ENCODE measurements around the gene C1QTNF2. TPM values are rescaled to one million over a fixed set of nuclear protein-coding genes. Genes with fewer than 3 reads are reported as not detected.

The C1QTNF2 gene, protein sequence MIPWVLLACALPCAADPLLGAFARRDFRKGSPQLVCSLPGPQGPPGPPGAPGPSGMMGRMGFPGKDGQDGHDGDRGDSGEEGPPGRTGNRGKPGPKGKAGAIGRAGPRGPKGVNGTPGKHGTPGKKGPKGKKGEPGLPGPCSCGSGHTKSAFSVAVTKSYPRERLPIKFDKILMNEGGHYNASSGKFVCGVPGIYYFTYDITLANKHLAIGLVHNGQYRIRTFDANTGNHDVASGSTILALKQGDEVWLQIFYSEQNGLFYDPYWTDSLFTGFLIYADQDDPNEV
- total RNA-seq (not detected), total RNA-seq (0 to 0.13 (median 0) reads per million in 172 experiments)
- not detected for polyA plus RNA-seq (2013, experiment 1 of 2)
- 0.71 TPM for polyA plus RNA-seq (2013, experiment 2 of 2)

DNA sequence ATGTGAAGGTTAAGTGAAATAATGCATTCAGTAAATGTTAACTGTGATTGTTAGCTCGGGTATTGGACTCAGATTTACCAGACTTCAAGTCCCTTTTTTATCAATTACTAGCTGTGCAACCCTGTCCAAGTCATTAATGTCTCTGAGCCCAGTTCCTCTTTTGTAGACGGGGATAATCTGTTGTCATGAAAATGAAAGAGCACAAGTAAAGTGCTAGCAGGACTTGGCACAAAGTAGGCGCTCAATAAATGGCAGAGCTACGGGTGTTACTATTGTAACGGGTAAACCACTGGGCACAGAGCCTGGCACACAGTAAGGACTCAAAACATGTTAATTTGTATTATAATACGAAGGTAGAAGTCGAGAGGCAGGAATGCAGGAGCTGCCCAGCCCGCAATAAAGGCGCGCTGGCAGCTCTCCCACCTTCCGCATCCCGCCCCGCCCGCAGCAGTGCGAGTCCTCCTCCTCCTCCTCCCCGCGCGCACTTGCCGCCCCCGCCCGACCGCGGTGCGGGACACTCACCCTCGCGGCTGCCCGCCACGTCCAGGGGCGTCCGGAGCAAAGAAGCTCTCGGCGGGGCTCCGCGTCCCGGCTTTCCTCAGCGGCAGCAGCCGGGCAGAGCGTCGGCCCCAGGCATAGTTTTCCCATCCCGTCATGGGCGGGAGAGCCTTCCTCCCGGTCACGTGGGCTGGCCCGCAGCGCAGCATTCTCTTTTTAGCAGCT, at the start of gene C1QTNF2:
Gene C1QTNF2, minus strand, starts transcription at position 637 of the 723 bp plus-strand sequence. CDS start 15,615 bp downstream, outside the sequence.
- no peak within 1 kb of the TSS for H3K27ac Mint-ChIP-seq
- no peak for TF ChIP-seq CTCF (IDR thresholded peaks at IDR 0.05)
- intact Hi-C loops (cut with DNase I, micrococcal nuclease), result no loop called here
- H3K36me3 Mint-ChIP-seq (ENCODE audit: low read depth), result no peaks in the 10 kb centered on the region
- ChIA-PET CTCF (interaction anchor here (0.7 kb wide), 1 partner anchor 25 kb away, joined by 3 read pairs; no protein-coding TSS in a partner anchor), POLR2A (no interaction called here)
- H3K9me3 Mint-ChIP-seq, result no peaks in the 10 kb centered on the region
- peaks cover 14% of the 10 kb centered on the region for H3K4me1 Mint-ChIP-seq (ENCODE audit: low read depth)
- peaks cover 11% of the 10 kb centered on the region for H3K4me1 ChIP-seq (ENCODE audit: insufficient read depth, low read length)
- peaks cover 37% of the 10 kb centered on the region in 2 experiments for H3K27me3 ChIP-seq (ENCODE audit: control insufficient read depth in 1 of 2, insufficient read depth in 2 of 2, low read length in 2 of 2)
- ATAC-seq (ENCODE audit: poor library complexity), result no peak
- no peaks in the 10 kb centered on the region for H3K36me3 ChIP-seq (ENCODE audit: insufficient read depth, low read length)
- peaks cover 0 to 4% of the 10 kb centered on the region in 2 experiments for H3K9me3 ChIP-seq (ENCODE audit: control insufficient read depth in 1 of 2, insufficient read depth in 1 of 2, low read length in 2 of 2)
- peak within 1 kb of the TSS; percentile 49 for H3K4me3 Mint-ChIP-seq
- peak within 1 kb of the TSS; percentile 26 for H3K4me3 ChIP-seq (ENCODE audit: low read length)
- no peak within 1 kb of the TSS for H3K27ac ChIP-seq (ENCODE audit: low read depth in 1 of 2, low read length in 2 of 2)
- peak in 1 of 14 experiments; percentile 8 for DNase-seq
- peaks cover 85% of the 10 kb centered on the region for H3K27me3 Mint-ChIP-seq

GRCh38 chr5:160420331-160420610, 49.8 kb upstream of the C1QTNF2 start:
- H3K36me3 ChIP-seq (ENCODE audit: insufficient read depth, low read length), result peaks cover 3% of the 10 kb centered on the region
- DNase-seq (no peak), ATAC-seq (ENCODE audit: poor library complexity) (no peak)
- H3K27me3 ChIP-seq (ENCODE audit: control insufficient read depth in 1 of 2, insufficient read depth in 2 of 2, low read length in 2 of 2), result no peaks in the 10 kb centered on the region
- H3K4me1 Mint-ChIP-seq (ENCODE audit: low read depth), result peaks cover 95% of the 10 kb centered on the region
- no peak for TF ChIP-seq CTCF (IDR thresholded peaks at IDR 0.05)
- H3K9me3 Mint-ChIP-seq, result no peaks in the 10 kb centered on the region
- H3K27me3 Mint-ChIP-seq, result no peaks in the 10 kb centered on the region
- no peak overlapping the region for H3K27ac ChIP-seq (ENCODE audit: low read depth in 1 of 2, low read length in 2 of 2)
- intact Hi-C loops (cut with DNase I, micrococcal nuclease), result loop anchor here (5.0 kb wide), 3 partner anchors 47 to 298 kb away; no protein-coding TSS in a partner anchor
- H3K9me3 ChIP-seq (ENCODE audit: control insufficient read depth in 1 of 2, insufficient read depth in 1 of 2, low read length in 2 of 2), result no peaks in the 10 kb centered on the region
- H3K36me3 Mint-ChIP-seq (ENCODE audit: low read depth), result peaks cover 34% of the 10 kb centered on the region
- H3K27ac Mint-ChIP-seq, result peak overlapping the region; percentile 92
- ChIA-PET POLR2A (interaction anchor here (3.7 kb wide), 1 partner anchor 18 kb away, joined by 32 read pairs; no protein-coding TSS in a partner anchor), CTCF (interaction anchor here (8.2 kb wide), 1 partner anchor 18 kb away, joined by 114 read pairs; no protein-coding TSS in a partner anchor)
- H3K4me3 Mint-ChIP-seq, result peak overlapping the region; percentile 98
- H3K4me3 ChIP-seq (ENCODE audit: low read length), result no peak overlapping the region
- H3K4me1 ChIP-seq (ENCODE audit: insufficient read depth, low read length), result peaks cover 35% of the 10 kb centered on the region

GRCh38 chr5:160419458-160420330, 49.3 kb upstream of the C1QTNF2 start:
- no peaks in the 10 kb centered on the region for H3K9me3 Mint-ChIP-seq
- H3K27me3 Mint-ChIP-seq, result no peaks in the 10 kb centered on the region
- ChIA-PET POLR2A (interaction anchor here (0.6 to 3.7 kb wide), 11 partner anchors 11 to 410 kb away, joined by 3 to 32 read pairs (median 4); partner anchors contain the start of genes FAM200C, PWWP2A and TTC1), CTCF (interaction anchor here (1.0 to 8.2 kb wide), 5 partner anchors 18 to 432 kb away, joined by 3 to 114 read pairs (median 3); no protein-coding TSS in a partner anchor)
- H3K27ac Mint-ChIP-seq, result peak overlapping the region; percentile 92
- Histone ChIP-seq H3K9me3 (ENCODE audit: control insufficient read depth in 1 of 2, insufficient read depth in 1 of 2, low read length in 2 of 2) (no peaks in the 10 kb centered on the region), H3K27me3 (ENCODE audit: control insufficient read depth in 1 of 2, insufficient read depth in 2 of 2, low read length in 2 of 2) (no peaks in the 10 kb centered on the region), H3K4me1 (ENCODE audit: insufficient read depth, low read length) (peaks cover 33% of the 10 kb centered on the region), H3K27ac (ENCODE audit: low read depth in 1 of 2, low read length in 2 of 2) (peak overlapping the region; percentile 88 to 91), H3K36me3 (ENCODE audit: insufficient read depth, low read length) (peaks cover 8% of the 10 kb centered on the region), H3K4me3 (ENCODE audit: low read length) (peak overlapping the region; percentile 94)
- intact Hi-C loops (cut with DNase I, micrococcal nuclease), result loop anchor here (2.0 to 10.0 kb wide), 7 partner anchors 17 to 1155 kb away; partner anchors contain the start of genes PWWP2A (in 1 of the 2), TTC1 (in 1 of the 2) and UBLCP1 (in 1 of the 2)
- peak in 1 of 14 experiments; percentile 56 for DNase-seq
- ATAC-seq (ENCODE audit: poor library complexity), result no peak
- H3K36me3 Mint-ChIP-seq (ENCODE audit: low read depth), result peaks cover 40% of the 10 kb centered on the region
- H3K4me1 Mint-ChIP-seq (ENCODE audit: low read depth), result peaks cover 93% of the 10 kb centered on the region
- peak overlapping the region; percentile 98 for H3K4me3 Mint-ChIP-seq
- no peak for TF ChIP-seq CTCF (IDR thresholded peaks at IDR 0.05)

Measured in CD4-positive, alpha-beta T cell (primary cell).